SK-N-SH treated with all-trans-retinoic acid at 6 μM for 48 hours (cell line): ENCODE data around the gene KRT78.

ENCODE experiments used
- ESRRG ChIP-seq: fragments of 250-450 bp; sonication (Bioruptor Pico); IDR thresholded peaks from 2 replicates; pipeline ENCODE4 v1.6.1; 2021; ENCODE audit warnings: mild to moderate bottlenecking
- GLIS3 ChIP-seq: fragments of 250-450 bp; sonication (Bioruptor Pico); IDR thresholded peaks from 2 replicates; pipeline ENCODE4 v1.5.0; 2020; ENCODE audit warnings: mild to moderate bottlenecking, moderate library complexity
- PATZ1 ChIP-seq: fragments of 250-450 bp; sonication (Bioruptor Pico); IDR thresholded peaks from 2 replicates; pipeline ENCODE4 v1.8.0; 2020; ENCODE audit warnings: mild to moderate bottlenecking, moderate library complexity, borderline replicate concordance
- POU6F1 ChIP-seq: fragments of 250-450 bp; sonication (Bioruptor Pico); IDR thresholded peaks from 2 replicates; pipeline ENCODE4 v1.8.0; 2021; ENCODE audit warnings: low read depth, mild to moderate bottlenecking, moderate library complexity, borderline replicate concordance
- RARB ChIP-seq: fragments of 250-450 bp; sonication (Bioruptor Pico); IDR thresholded peaks from 2 replicates; pipeline ENCODE4 v1.8.0; 2021; ENCODE audit warnings: mild to moderate bottlenecking, moderate library complexity
- TCF4 ChIP-seq: fragments of 250-450 bp; sonication (Bioruptor Pico); IDR thresholded peaks from 2 replicates; pipeline ENCODE4 v1.8.0; 2021; ENCODE audit warnings: mild to moderate bottlenecking, moderate library complexity, borderline replicate concordance
- ZC3H10 ChIP-seq: fragments of 250-450 bp; sonication (Bioruptor Pico); IDR thresholded peaks from 2 replicates; pipeline ENCODE4 v1.5.1; 2021; ENCODE audit warnings: mild to moderate bottlenecking, moderate library complexity
- ZNF70 ChIP-seq: fragments of 450-650 bp; formaldehyde crosslinking; IDR thresholded peaks from 2 replicates; pipeline ENCODE4 v1.5.0; 2020; ENCODE audit warnings: mild to moderate bottlenecking, moderate library complexity

- no peak for TF ChIP-seq TCF4 (CRISPR knock-in tag)
- TF ChIP-seq PATZ1: no peak
- TF ChIP-seq ZNF70: no peak
- TF ChIP-seq GLIS3 (CRISPR knock-in tag): no peak
- no peak for TF ChIP-seq ZC3H10 (CRISPR knock-in tag)
- no peak for TF ChIP-seq RARB (CRISPR knock-in tag)
- TF ChIP-seq POU6F1 (CRISPR knock-in tag): no peak
- no peak for TF ChIP-seq ESRRG (CRISPR knock-in tag)
Measured at GRCh38 chr12:52801773-52802172, 47.0 kb downstream of the KRT78 start.
